C4-2B (cell line): ENCODE data around the gene USP48.

Experiments used
- ZFX ChIP-seq: fragments of 450-650 bp; IDR thresholded peaks from 2 replicates; pipeline ENCODE4 v1.6.1; 2017
- TF ChIP-seq, protein P1 (sequence below): fragments of 450-650 bp; conservative IDR thresholded peaks from 2 replicates; pipeline ENCODE4 v1.5.1; 2017; ENCODE audit warnings: mild to moderate bottlenecking

DNA sequence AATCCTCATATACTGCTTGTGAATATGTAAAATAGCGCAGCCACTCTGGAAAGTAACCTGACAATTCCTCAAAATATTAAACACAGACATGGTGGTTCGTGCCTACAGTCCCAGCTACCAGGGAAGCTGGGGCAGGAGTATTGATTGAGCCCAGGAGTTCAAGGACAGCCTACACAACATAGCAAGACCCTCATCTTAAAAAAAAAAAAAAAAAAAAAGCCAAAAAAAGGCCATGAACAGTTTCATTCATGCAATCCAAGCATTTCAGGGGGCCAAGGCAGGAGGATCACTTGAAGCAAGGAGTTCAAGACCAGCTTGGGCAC is 4.6 kb downstream of the USP48 start:
- TF ChIP-seq, protein P1, sequence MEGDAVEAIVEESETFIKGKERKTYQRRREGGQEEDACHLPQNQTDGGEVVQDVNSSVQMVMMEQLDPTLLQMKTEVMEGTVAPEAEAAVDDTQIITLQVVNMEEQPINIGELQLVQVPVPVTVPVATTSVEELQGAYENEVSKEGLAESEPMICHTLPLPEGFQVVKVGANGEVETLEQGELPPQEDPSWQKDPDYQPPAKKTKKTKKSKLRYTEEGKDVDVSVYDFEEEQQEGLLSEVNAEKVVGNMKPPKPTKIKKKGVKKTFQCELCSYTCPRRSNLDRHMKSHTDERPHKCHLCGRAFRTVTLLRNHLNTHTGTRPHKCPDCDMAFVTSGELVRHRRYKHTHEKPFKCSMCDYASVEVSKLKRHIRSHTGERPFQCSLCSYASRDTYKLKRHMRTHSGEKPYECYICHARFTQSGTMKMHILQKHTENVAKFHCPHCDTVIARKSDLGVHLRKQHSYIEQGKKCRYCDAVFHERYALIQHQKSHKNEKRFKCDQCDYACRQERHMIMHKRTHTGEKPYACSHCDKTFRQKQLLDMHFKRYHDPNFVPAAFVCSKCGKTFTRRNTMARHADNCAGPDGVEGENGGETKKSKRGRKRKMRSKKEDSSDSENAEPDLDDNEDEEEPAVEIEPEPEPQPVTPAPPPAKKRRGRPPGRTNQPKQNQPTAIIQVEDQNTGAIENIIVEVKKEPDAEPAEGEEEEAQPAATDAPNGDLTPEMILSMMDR: no peak
- TF ChIP-seq ZFX: no peak
